HG03039 (cell line): Measurements from ENCODE around the gene TBC1D16.
"Not testable (repeated sequence)": the region's sequence is repeated elsewhere in the genome, so short reads cannot be mapped to it uniquely, and the experiment has no call there.

ENCODE experiments used
- ATAC-seq: cut with Tn5 transposase; IDR thresholded peaks from one replicate; pipeline ENCODE4 v1.9.1; 2021; ENCODE audit warnings: mild to moderate bottlenecking, moderate library complexity; ENCODE audit not compliant: unreplicated experiment

Gene TBC1D16

GRCh38 chr17:80053102-80053501 is 17.4 kb upstream of the TBC1D16 start:
- ATAC-seq = no peak

- no peak for ATAC-seq
Observed at GRCh38 chr17:80051681-80052080, 16.0 kb upstream of the TBC1D16 start.

- ATAC-seq = no peak
Observed at GRCh38 chr17:80050706-80051105, 15.0 kb upstream of the TBC1D16 start.

- ATAC-seq = no peak
Observed at GRCh38 chr17:80049986-80050385, 14.3 kb upstream of the TBC1D16 start.

GRCh38 chr17:80047176-80047575 is 11.5 kb upstream of the TBC1D16 start:
- no peak for ATAC-seq

- ATAC-seq = not testable (repeated sequence)
Observed at GRCh38 chr17:80046709-80047108, 11.0 kb upstream of the TBC1D16 start.

GRCh38 chr17:80045703-80046102 is 10.0 kb upstream of the TBC1D16 start:
- ATAC-seq = no peak

GRCh38 chr17:80043963-80044362 is 8.3 kb upstream of the TBC1D16 start:
- ATAC-seq = no peak

- ATAC-seq = no peak
Observed at GRCh38 chr17:80036715-80037477, 1.2 kb upstream of the TBC1D16 start.

GRCh38 chr17:80035937-80036714 is 454 bp upstream of the TBC1D16 start, which contains the start of gene CCDC40:
Gene CCDC40 (plus strand): TSS chr17:80036642. CDS start chr17:80036663, 21 bp downstream.
- no peak for ATAC-seq

- no peak for ATAC-seq
Observed at GRCh38 chr17:80034791-80035686, 633 bp downstream of the TBC1D16 start.

GRCh38 chr17:80033840-80034239 is 1.8 kb downstream of the TBC1D16 start:
- ATAC-seq = no peak

GRCh38 chr17:80032614-80033171 is 3.0 kb downstream of the TBC1D16 start:
- no peak for ATAC-seq

- ATAC-seq = no peak
Observed at GRCh38 chr17:80031691-80032430, 3.8 kb downstream of the TBC1D16 start.

- ATAC-seq = no peak
Observed at GRCh38 chr17:80030730-80031410, 4.8 kb downstream of the TBC1D16 start.

- no peak for ATAC-seq
Observed at GRCh38 chr17:80029258-80029974, 6.3 kb downstream of the TBC1D16 start.

GRCh38 chr17:80028030-80028429 is 7.6 kb downstream of the TBC1D16 start:
- no peak for ATAC-seq

- no peak for ATAC-seq
Observed at GRCh38 chr17:80027043-80027435, 8.6 kb downstream of the TBC1D16 start.
